ENCODE data around the gene TMEM176A. TPM values are rescaled to one million over a fixed set of nuclear protein-coding genes. Genes with fewer than 3 reads are reported as not detected.

The TMEM176A gene
- total RNA-seq, 1 experiment from 2014 or later: not detected

DNA sequence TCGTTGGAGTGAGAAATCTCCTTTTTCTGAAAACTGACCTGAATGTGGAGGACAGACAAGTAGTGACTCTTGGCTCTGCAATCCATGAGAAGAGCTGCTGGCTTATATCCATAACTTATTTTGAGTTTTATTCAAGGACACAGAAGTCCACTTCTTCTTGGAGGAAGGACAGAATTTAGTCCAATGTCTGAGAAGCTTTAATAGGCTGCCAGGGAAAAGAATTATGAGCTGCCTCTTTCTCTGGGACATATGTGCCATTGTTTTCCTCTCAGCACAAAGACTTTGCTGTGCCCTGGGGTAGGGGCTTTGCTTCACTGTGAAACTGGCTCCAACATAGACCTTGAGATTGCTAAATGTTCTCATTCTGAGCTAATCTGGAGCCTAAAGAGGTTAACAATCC, 31.3 kb downstream of the TMEM176A start:
- BruUV-seq (replicated peaks): no TSS peak
- no peak overlapping the region for H3K27ac ChIP-seq (ENCODE audit: low read depth, low read length)
- no peak for TF ChIP-seq EZH2 (IDR thresholded peaks at IDR 0.05)
- TF ChIP-seq, protein P1, sequence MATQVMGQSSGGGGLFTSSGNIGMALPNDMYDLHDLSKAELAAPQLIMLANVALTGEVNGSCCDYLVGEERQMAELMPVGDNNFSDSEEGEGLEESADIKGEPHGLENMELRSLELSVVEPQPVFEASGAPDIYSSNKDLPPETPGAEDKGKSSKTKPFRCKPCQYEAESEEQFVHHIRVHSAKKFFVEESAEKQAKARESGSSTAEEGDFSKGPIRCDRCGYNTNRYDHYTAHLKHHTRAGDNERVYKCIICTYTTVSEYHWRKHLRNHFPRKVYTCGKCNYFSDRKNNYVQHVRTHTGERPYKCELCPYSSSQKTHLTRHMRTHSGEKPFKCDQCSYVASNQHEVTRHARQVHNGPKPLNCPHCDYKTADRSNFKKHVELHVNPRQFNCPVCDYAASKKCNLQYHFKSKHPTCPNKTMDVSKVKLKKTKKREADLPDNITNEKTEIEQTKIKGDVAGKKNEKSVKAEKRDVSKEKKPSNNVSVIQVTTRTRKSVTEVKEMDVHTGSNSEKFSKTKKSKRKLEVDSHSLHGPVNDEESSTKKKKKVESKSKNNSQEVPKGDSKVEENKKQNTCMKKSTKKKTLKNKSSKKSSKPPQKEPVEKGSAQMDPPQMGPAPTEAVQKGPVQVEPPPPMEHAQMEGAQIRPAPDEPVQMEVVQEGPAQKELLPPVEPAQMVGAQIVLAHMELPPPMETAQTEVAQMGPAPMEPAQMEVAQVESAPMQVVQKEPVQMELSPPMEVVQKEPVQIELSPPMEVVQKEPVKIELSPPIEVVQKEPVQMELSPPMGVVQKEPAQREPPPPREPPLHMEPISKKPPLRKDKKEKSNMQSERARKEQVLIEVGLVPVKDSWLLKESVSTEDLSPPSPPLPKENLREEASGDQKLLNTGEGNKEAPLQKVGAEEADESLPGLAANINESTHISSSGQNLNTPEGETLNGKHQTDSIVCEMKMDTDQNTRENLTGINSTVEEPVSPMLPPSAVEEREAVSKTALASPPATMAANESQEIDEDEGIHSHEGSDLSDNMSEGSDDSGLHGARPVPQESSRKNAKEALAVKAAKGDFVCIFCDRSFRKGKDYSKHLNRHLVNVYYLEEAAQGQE (IDR thresholded peaks at IDR 0.05; ENCODE audit: low read depth): no peak
- TF ChIP-seq EZH2phosphoT487 (IDR thresholded peaks at IDR 0.05; ENCODE audit: borderline replicate concordance): no peak
- TF ChIP-seq EGR1 (IDR thresholded peaks at IDR 0.05; ENCODE audit: low read depth): no peak
- no peak for TF ChIP-seq ELF1 (IDR thresholded peaks at IDR 0.05; ENCODE audit: borderline replicate concordance, low read depth)
- TF ChIP-seq, protein P2, sequence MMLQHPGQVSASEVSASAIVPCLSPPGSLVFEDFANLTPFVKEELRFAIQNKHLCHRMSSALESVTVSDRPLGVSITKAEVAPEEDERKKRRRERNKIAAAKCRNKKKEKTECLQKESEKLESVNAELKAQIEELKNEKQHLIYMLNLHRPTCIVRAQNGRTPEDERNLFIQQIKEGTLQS (IDR thresholded peaks at IDR 0.05): no peak
- no peak for TF ChIP-seq SRF (IDR thresholded peaks at IDR 0.05; ENCODE audit: low read depth)
- TF ChIP-seq RAD21 (IDR thresholded peaks at IDR 0.05; ENCODE audit: low read depth): no peak
- TF ChIP-seq CEBPB (IDR thresholded peaks at IDR 0.05; ENCODE audit: low read depth): no peak
- no peak for TF ChIP-seq SP1 (IDR thresholded peaks at IDR 0.05; ENCODE audit: low read depth)
- TF ChIP-seq POLR2AphosphoS5 (IDR thresholded peaks at IDR 0.05; ENCODE audit: low read depth, low read length): no peak
- no peak for TF ChIP-seq ZFX (IDR thresholded peaks at IDR 0.05)
- no peak for TF ChIP-seq ZNF274 (IDR thresholded peaks at IDR 0.05; ENCODE audit: low read depth, low read length)
- TF ChIP-seq TCF7L2 (IDR thresholded peaks at IDR 0.05; ENCODE audit: borderline replicate concordance, extremely low read depth, insufficient read depth, insufficient read length): no peak
- no peak for TF ChIP-seq CBX3 (IDR thresholded peaks at IDR 0.05; ENCODE audit: low read depth)
- TF ChIP-seq FOSL1 (IDR thresholded peaks at IDR 0.05; ENCODE audit: low read depth): no peak
- TF ChIP-seq, protein P3, sequence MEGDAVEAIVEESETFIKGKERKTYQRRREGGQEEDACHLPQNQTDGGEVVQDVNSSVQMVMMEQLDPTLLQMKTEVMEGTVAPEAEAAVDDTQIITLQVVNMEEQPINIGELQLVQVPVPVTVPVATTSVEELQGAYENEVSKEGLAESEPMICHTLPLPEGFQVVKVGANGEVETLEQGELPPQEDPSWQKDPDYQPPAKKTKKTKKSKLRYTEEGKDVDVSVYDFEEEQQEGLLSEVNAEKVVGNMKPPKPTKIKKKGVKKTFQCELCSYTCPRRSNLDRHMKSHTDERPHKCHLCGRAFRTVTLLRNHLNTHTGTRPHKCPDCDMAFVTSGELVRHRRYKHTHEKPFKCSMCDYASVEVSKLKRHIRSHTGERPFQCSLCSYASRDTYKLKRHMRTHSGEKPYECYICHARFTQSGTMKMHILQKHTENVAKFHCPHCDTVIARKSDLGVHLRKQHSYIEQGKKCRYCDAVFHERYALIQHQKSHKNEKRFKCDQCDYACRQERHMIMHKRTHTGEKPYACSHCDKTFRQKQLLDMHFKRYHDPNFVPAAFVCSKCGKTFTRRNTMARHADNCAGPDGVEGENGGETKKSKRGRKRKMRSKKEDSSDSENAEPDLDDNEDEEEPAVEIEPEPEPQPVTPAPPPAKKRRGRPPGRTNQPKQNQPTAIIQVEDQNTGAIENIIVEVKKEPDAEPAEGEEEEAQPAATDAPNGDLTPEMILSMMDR (IDR thresholded peaks at IDR 0.05 in 2 of 3, conservative IDR thresholded peaks at IDR 0.05 in 1 of 3; ENCODE audit: borderline replicate concordance in 1 of 3, insufficient read depth in 1 of 3, low read depth in 2 of 3, low read length in 2 of 3): no peak

More for the DNA sequence above, 31.3 kb downstream of the TMEM176A start:
- peaks cover 24% of the 10 kb centered on the region; the same call in 1 of the 2 replicates for H3K27me3 ChIP-seq (ENCODE audit: insufficient read depth, low read length)
- CTCF ChIA-PET: no interaction called here
- H4K20me1 ChIP-seq (ENCODE audit: insufficient read depth): no peaks in the 10 kb centered on the region
- no peak for ATAC-seq
- intact Hi-C loops (cut with micrococcal nuclease): no loop called here
- no peaks in the 10 kb centered on the region for H3K9me3 ChIP-seq (ENCODE audit: control insufficient read depth in 1 of 2, insufficient read depth in 1 of 2, low read depth in 1 of 2, low read length in 2 of 2)
- H3K9me2 ChIP-seq (ENCODE audit: insufficient read depth): no peaks in the 10 kb centered on the region
- no peak for DNase-seq (ENCODE audit: low read depth, low spot score)
- RAD21 ChIA-PET (ENCODE audit: low non-redundant PET in 1 of 2, low total read pairs in 2 of 2, uncharacterized antibody in 2 of 2, unreplicated experiment in 2 of 2): no interaction called here
- H3K4me1 ChIP-seq (ENCODE audit: control insufficient read depth in 1 of 2, insufficient read depth in 2 of 2, low read length in 2 of 2): no peaks in the 10 kb centered on the region
- no peaks in the 10 kb centered on the region for H3K79me2 ChIP-seq (ENCODE audit: insufficient read depth, low read length)
- H2AFZ ChIP-seq (ENCODE audit: low read depth, low read length, poor library complexity, severe bottlenecking): no peak overlapping the region
- H3K36me3 ChIP-seq (ENCODE audit: control insufficient read depth in 1 of 2, insufficient read depth in 2 of 2, low read length in 2 of 2): no peaks in the 10 kb centered on the region
- H3K4me2 ChIP-seq (ENCODE audit: low read length): no peak overlapping the region
- H3K4me3 ChIP-seq (replicated peaks in 1 of 2; ENCODE audit: low read depth in 1 of 2, low read length in 2 of 2): no peak overlapping the region
- H3K9ac ChIP-seq (ENCODE audit: low read length): no peak overlapping the region
- POLR2A ChIA-PET: no interaction called here
